ENCODE data around the gene PPTC7. TPM values are rescaled to one million over a fixed set of nuclear protein-coding genes. Genes with fewer than 3 reads are reported as not detected.

PPTC7 gene
- polyA plus RNA-seq, 1 donor from 2014 or later, result 7.2 TPM

- Histone ChIP-seq H3K27ac (ENCODE audit: low read length) (no peak overlapping the region), H3K9me3 (ENCODE audit: low read length) (no peaks in the 10 kb centered on the region), H3K36me3 (ENCODE audit: insufficient read depth, low read length) (no peaks in the 10 kb centered on the region), H4K20me1 (ENCODE audit: insufficient read depth) (no peaks in the 10 kb centered on the region), H3K4me3 (ENCODE audit: low read length) (no peak overlapping the region), H3K79me2 (replicated peaks; ENCODE audit: insufficient read depth, low read length) (no peaks in the 10 kb centered on the region), H3K27me3 (ENCODE audit: insufficient read depth, low read depth, low read length) (no peaks in the 10 kb centered on the region), H3F3A (ENCODE audit: insufficient read depth, low read length, poor library complexity, severe bottlenecking) (no peaks in the 10 kb centered on the region), H3K9ac (ENCODE audit: low read length) (no peak overlapping the region), H3K4me2 (ENCODE audit: low read length) (no peak overlapping the region), H3K9me2 (ENCODE audit: insufficient read depth, low read length) (no peaks in the 10 kb centered on the region), H2AFZ (ENCODE audit: low read depth, low read length) (no peak overlapping the region)
- TF ChIP-seq SMC3 (conservative IDR thresholded peaks at IDR 0.05; ENCODE audit: poor library complexity), result no peak
- no peak for TF ChIP-seq CTCF (IDR thresholded peaks at IDR 0.05; ENCODE audit: poor library complexity, severe bottlenecking)
- no peak for TF ChIP-seq MXI1 (conservative IDR thresholded peaks at IDR 0.05; ENCODE audit: poor library complexity, severe bottlenecking)
- no peak for TF ChIP-seq EZH2 (IDR thresholded peaks at IDR 0.05; ENCODE audit: borderline replicate concordance, insufficient read depth, low read length, poor library complexity, severe bottlenecking)
- no peak for TF ChIP-seq EP300 (conservative IDR thresholded peaks at IDR 0.05; ENCODE audit: poor library complexity, severe bottlenecking)
- no peak for TF ChIP-seq TAF1 (IDR thresholded peaks at IDR 0.05; ENCODE audit: low read depth)
- no peak for TF ChIP-seq REST (IDR thresholded peaks at IDR 0.05; ENCODE audit: borderline replicate concordance)
- no peak for TF ChIP-seq RAD21 (conservative IDR thresholded peaks at IDR 0.05)
- no peak for TF ChIP-seq POLR2AphosphoS5 (IDR thresholded peaks at IDR 0.05)
Measured at GRCh38 chr12:110591451-110592051, 8.4 kb upstream of the PPTC7 start.

GRCh38 chr12:110590806-110591326 lies 7.7 kb upstream of the PPTC7 start:
- H3K79me2 ChIP-seq (replicated peaks; ENCODE audit: insufficient read depth, low read length), result no peaks in the 10 kb centered on the region
- no peaks in the 10 kb centered on the region for H3F3A ChIP-seq (ENCODE audit: insufficient read depth, low read length, poor library complexity, severe bottlenecking)
- no peak overlapping the region for H3K9ac ChIP-seq (ENCODE audit: low read length)
- no peaks in the 10 kb centered on the region for H3K27me3 ChIP-seq (ENCODE audit: insufficient read depth, low read depth, low read length)
- H3K36me3 ChIP-seq (ENCODE audit: insufficient read depth, low read length), result no peaks in the 10 kb centered on the region
- no peaks in the 10 kb centered on the region for H4K20me1 ChIP-seq (ENCODE audit: insufficient read depth)
- H3K27ac ChIP-seq (ENCODE audit: low read length), result no peak overlapping the region
- TF ChIP-seq SMC3 (conservative IDR thresholded peaks at IDR 0.05; ENCODE audit: poor library complexity), result no peak
- no peak for TF ChIP-seq TAF1 (IDR thresholded peaks at IDR 0.05; ENCODE audit: low read depth)
- TF ChIP-seq REST (IDR thresholded peaks at IDR 0.05; ENCODE audit: borderline replicate concordance), result no peak
- no peaks in the 10 kb centered on the region for H3K9me3 ChIP-seq (ENCODE audit: low read length)
- no peak overlapping the region for H3K4me2 ChIP-seq (ENCODE audit: low read length)
- H3K9me2 ChIP-seq (ENCODE audit: insufficient read depth, low read length), result no peaks in the 10 kb centered on the region
- no peak overlapping the region for H2AFZ ChIP-seq (ENCODE audit: low read depth, low read length)
- H3K4me3 ChIP-seq (ENCODE audit: low read length), result no peak overlapping the region
